AG09309 (cell line): ENCODE results near the gene OXCT1.

ENCODE experiments used
- DNase-seq: peaks from one replicate; pipeline ENCODE4 v3.0.0-alpha.2; 2010; ENCODE audit warnings: low read depth
- H3K4me3 ChIP-seq: 2 replicates; pipeline ENCODE4 v1.5.1; 2011; ENCODE audit warnings: mild to moderate bottlenecking, low read depth, low read length, moderate library complexity; ENCODE audit not compliant: control insufficient read depth
- CTCF ChIP-seq: IDR thresholded peaks from 2 replicates; pipeline ENCODE4 v1.5.1; 2011; ENCODE audit warnings: mild to moderate bottlenecking, low read depth, low read length, inconsistent platforms; ENCODE audit not compliant: insufficient read depth, control insufficient read depth; ENCODE audit errors: missing control alignments

OXCT1 gene

GRCh38 chr5:41681840-41682239 is 188.4 kb downstream of the OXCT1 start:
- no peak for DNase-seq
- TF ChIP-seq CTCF: no peak
- H3K4me3 ChIP-seq: no peak overlapping the region
